ENCODE data around the gene CD40.

Gene CD40

DNA sequence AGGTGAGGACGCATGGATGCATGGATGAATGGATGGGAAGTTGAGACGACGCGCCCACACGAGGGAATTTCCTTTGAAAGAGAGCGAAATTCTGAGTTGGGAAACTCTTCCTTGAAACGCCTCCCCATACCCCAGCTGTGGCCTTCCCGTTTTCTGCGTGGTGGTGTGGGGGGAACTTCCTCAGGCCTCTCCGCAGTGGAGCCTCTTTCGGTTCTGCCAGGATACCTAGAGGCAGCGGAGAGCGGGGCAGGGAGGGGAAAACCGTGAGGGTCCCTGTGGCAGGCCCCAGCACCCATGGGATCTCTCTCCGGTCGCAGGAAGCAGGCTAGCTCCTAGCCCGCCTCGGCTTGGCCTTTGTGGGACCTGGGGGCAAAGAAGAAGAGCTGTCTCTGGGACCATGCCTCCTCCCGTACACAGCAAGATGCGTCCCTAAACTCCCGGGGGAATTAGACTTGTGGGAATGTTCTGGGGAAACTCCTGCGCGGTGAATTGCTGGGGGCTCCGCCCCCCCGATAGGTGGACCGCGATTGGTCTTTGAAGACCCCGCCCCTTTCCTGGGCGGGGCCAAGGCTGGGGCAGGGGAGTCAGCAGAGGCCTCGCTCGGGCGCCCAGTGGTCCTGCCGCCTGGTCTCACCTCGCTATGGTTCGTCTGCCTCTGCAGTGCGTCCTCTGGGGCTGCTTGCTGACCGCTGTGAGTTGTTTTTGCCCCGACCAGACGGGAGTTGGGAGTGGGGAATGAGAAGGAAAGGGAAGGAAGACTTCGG is at the start of gene CD40:
Gene CD40, plus strand, starts transcription at position 611 of the 764 bp plus-strand sequence. Its CDS starts 30 bp downstream, at position 641.
- H3K27ac ChIP-seq: peak within 1 kb of the TSS in 20 of 21 experiments; percentile 50 to 88 (median 80)
- H3K4me3 ChIP-seq: peak within 1 kb of the TSS; percentile 33 to 52 (median 45)

DNA sequence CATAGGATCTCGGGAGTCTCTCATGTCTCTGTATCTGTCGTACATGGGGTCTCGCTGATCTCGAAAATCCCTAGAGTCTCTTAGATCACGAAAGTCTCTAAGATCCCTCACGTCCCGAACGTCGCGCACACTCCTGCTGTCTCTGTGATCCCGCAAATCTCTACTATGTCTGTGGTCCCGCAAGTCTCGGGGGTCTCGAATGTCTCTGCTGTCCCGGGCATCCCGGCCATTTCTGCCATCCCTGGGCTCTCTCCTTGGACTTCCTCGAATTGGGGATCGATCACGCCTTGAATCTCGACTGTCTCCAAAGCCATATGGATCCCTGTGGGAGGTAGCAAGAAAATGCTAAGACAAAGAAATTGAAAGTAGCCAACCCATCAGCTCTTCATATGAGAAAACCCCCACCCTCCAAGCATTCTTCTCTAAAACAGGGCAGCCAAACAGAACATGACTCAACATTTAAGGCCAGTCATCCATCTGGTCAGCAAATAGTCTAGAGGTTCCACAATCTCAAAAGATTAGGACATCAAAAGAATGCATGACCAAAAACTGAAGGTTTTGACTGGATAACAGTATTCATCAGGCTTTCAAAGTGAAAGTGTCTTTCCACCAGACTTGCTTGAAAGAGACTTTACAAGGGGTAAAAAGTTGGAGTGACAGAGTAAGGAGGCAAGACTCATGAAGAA is 47.8 kb upstream of the CD40 start:
- H3K4me3 ChIP-seq: no peak overlapping the region
- no peak overlapping the region for H3K27ac ChIP-seq

DNA sequence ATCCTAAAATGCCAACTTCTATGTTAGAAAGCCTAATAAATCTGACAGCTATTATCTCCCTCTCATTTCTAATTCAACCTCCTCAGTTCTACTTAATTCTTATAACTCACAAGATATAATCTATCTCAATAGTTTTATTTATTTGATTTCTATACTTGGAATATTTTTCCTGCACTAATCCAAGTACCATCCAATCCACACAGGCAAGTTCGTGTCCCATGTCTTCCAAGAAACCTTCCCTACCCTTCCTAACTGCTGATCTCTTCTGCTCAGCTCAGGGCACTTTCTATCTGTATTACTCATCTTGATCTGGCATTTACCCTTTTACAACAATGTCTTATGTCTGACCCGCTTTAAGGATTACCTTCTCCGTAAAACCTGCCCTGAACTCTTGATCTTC is 46.5 kb upstream of the CD40 start:
- Histone ChIP-seq H3K4me3 (no peak overlapping the region), H3K27ac (no peak overlapping the region)

GRCh38 chr20:46073024-46073423 is 45.1 kb upstream of the CD40 start:
- Histone ChIP-seq H3K4me3 (no peak overlapping the region), H3K27ac (no peak overlapping the region)

- H3K4me3 ChIP-seq: no peak overlapping the region
- H3K27ac ChIP-seq: no peak overlapping the region
Observed at GRCh38 chr20:46073443-46073842, 44.7 kb upstream of the CD40 start.

DNA sequence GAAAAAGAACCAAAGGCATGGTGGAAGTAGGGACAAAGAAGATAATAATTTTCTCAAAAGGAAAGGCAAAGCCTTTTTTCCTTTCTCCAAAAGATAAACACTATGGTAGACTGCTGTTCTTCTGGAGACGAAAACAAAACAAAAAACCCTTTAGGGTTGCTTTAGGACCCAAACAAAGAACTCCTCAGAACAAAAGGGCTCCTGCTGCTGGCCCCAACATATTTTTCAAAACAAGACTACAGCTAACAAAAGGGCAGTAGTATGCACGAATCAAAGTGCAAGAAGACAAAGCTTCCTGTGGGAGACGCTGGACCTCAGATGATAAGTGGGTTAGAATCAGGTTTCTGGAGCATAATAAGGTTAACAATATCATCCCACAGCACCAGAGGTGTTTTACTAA is 44.1 kb upstream of the CD40 start:
- H3K27ac ChIP-seq: no peak overlapping the region
- H3K4me3 ChIP-seq: no peak overlapping the region

- no peak overlapping the region for H3K4me3 ChIP-seq
- H3K27ac ChIP-seq: no peak overlapping the region
Observed at GRCh38 chr20:46076806-46077205, 41.3 kb upstream of the CD40 start.

GRCh38 chr20:46077642-46078305 is 40.3 kb upstream of the CD40 start:
- no peak overlapping the region for H3K4me3 ChIP-seq
- no peak overlapping the region for H3K27ac ChIP-seq

- Histone ChIP-seq H3K4me3 (no peak overlapping the region), H3K27ac (no peak overlapping the region)
Observed at GRCh38 chr20:46078954-46079353, 39.2 kb upstream of the CD40 start.

GRCh38 chr20:46081074-46081473 is 37.0 kb upstream of the CD40 start:
- H3K4me3 ChIP-seq: no peak overlapping the region

DNA sequence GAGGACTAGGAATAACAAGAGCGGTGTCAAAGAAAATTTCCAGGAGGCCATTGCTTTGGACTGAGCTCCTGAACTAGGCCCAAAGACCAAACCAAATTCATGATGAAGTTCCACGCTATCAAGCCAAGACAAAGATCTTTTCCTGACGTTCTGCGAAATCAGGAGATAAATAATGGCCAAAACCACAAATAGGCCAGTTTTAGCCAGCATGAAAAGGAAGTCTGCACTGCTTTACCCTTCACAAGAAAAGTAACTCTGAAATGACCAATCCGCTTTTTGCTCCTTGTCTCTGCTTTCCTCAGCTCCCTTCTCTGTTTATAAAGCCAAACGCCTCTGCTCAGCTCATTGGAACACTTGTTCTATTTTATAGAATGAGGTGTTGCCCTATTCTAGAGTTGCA is 35.0 kb upstream of the CD40 start:
- Histone ChIP-seq H3K27ac (no peak overlapping the region), H3K4me3 (no peak overlapping the region)

More at GRCh38 chr20:46081074-46081473, 37.0 kb upstream of the CD40 start:
- no peak overlapping the region for H3K27ac ChIP-seq

DNA sequence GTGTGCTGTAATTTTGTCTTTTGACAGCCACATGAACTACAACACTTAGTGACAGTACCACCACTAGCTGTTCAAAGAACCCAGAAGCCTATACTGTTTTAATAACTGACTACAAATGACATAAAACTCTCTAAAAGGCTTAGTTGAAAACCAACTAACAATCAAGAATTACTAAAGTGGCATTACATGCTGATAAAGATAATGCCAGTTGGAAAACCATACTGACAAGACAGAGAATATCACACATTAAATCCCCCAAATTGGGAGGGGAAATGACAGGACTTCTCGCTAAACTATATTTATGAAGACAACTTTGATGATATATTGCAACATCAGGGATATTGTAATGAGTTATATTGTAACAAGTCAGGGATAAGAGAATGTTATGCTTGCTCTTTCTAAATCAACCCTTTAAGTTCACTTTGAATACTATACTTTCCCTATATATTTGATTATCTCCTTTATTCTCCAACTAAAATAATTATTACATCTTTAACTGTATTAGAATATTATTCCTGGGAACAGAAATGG is 34.5 kb upstream of the CD40 start:
- H3K4me3 ChIP-seq: no peak overlapping the region
- H3K27ac ChIP-seq: no peak overlapping the region

DNA sequence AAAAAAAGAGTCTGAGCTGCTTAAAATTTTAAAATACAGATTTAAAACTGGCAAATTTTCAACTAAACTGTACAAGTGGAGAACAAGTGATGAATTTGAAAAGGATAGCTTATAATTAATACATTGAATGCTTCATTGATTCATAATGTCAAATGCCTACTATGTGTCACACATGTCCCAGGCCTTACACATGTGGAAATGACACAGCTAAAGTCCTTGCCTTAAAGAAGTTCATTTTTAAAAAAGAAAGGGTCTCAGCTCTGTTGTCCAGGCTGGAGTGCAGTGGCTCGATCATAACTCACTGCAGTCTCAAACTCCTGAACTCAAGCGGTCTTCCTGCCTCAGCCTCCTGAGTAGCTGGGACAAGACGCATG is 33.3 kb upstream of the CD40 start:
- Histone ChIP-seq H3K27ac (no peak overlapping the region), H3K4me3 (no peak overlapping the region)

DNA sequence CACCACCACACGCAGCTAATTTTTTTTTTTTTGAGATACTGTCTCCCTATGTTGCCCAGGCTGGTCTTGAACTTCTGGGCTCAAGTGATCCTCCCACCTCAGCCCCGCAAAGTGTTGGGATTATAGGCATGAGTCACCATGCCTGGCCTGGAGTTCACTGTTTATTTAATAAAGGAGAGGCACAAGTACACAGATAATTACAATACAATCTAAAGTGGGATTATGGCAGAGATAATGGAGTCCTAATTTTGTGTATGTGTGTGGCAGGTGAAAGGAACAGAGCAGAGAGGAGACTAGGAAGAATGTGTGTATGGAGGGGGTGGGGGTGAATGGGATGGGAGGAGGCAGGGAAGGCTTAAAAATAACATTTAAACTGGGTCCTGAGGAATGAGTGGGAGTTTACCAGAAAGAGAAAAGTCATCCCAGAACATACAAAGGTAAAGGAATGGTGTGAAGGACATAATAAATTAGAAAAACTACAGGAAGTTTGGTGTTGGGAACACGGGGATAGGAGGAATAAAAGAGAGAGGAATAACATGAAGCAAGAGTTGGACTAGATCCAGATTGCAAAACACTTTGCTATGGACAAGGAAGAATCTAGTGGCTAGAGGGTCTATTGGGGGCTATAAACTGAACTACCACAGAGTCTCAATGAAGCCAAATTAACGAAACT is 32.8 kb upstream of the CD40 start:
- H3K27ac ChIP-seq: no peak overlapping the region

DNA sequence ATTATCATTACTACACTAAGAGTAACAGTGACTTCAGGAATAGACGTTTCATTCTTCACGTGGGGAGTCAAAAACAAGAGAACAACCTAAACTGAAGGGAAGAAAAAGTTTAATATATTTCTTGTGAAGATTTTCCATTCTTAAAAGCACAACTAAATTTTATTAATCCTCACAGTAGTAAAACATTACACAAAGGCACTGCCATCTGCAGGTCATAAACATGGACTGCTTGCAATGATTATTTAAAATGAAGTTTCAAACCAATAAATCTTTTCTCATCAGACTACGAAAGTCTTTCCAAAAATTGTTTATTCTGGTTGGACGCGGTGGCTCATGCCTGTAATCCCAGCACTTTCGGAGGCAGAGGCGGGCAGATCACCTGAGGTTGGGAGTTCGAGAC is 31.0 kb upstream of the CD40 start:
- Histone ChIP-seq H3K27ac (no peak overlapping the region), H3K4me3 (no peak overlapping the region)

More for the DNA sequence above, 32.8 kb upstream of the CD40 start:
- H3K4me3 ChIP-seq: no peak overlapping the region

DNA sequence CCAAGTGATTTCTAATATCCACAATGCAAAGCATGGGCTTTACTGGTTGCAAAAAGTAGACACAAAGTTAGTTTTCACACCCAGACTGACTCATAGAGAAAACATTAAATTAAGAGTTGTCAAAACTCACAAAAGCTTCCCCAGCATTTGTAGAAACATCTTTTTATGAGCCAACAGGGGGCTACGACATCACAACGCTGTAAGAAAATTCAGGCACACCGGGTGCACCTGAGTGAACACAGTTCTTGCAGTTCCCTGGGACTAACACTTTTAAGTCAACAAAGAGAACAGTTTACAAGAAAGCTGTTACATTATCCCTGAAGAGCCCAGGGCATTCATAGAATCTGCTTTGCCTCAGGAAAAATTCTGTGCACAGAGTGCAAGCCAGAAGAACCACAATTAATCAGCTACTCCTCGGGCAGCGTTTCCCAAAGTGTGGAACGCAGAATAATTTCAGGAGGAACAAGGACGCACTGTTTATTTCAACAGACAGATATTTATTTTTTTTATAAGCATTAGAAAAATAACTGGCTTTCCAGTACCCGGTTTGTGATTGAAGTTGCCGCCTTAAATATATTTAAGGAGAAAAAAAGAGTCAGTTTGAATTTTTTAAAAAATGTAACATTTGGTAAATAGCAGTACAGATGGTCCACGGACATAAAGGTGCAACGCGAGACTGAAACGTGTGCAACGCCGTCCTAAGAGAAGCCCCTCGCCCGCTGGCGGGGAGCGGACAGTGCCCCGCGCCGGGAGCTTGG is 29.5 kb upstream of the CD40 start:
- Histone ChIP-seq H3K27ac (peak overlapping the region; percentile 94 to 100 (median 99)), H3K4me3 (peak overlapping the region; percentile 66 to 96 (median 72))

- Histone ChIP-seq H3K4me3 (peak overlapping the region; percentile 66 to 96 (median 72)), H3K27ac (peak overlapping the region; percentile 94 to 100 (median 99))
Observed at GRCh38 chr20:46089167-46089416, 29.0 kb upstream of the CD40 start.

- Histone ChIP-seq H3K4me3 (peak within 1 kb of the TSS; percentile 66 to 96 (median 72)), H3K27ac (peak within 1 kb of the TSS; percentile 94 to 100 (median 99))
Observed at GRCh38 chr20:46089417-46090388, 28.4 kb upstream of the CD40 start, which contains the start of gene NCOA5. TSS of gene NCOA5 (minus strand) at chr20:46089962. CDS start at chr20:46079424, 10,538 bp downstream.

Measured in skin epidermis (tissue), 12 donors.